Stimulated activated CD8-positive, alpha-beta memory T cell treated with anti-CD3 and anti-CD28 coated beads, Interleukin-7, amount 100 ng/mL, for 48 hours (primary cell): Measurements from ENCODE around the gene RSRP1.
A peak's percentile ranks its signal among the peaks of the same experiment; 100 is the strongest.

Experiments used
- DNase-seq, 2 donors: peaks; one replicate each; pipeline ENCODE4 v3.0.0-alpha.2; 2020; ENCODE audit warnings: low read depth in 1 of 2; ENCODE audit errors: extremely low read depth in 1 of 2

RSRP1 gene

GRCh38 chr1:25219661-25220251, 27.5 kb downstream of the RSRP1 start:
- no peak for DNase-seq

GRCh38 chr1:25217598-25218232, 29.5 kb downstream of the RSRP1 start:
- no peak for DNase-seq

DNA sequence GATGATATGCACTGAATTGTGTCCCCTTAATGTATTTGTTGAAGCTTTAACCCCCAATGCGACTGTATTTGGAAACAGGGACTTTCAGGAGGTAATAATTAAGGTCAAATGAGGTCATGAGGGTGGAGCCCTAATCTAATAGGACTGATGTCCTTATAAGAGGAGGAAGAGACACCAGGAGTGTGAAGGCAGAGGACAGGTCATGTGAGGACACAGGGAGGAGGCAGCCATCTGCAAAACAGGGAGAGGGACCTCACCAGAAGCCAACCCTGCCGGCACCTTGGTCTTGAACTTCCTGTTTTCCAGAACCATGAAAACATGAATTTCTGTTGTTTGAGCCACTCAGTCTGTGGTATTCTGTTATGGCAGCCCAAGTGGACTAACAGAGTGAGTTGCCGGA, 30.2 kb downstream of the RSRP1 start:
- DNase-seq, result no peak

- no peak for DNase-seq
Observed at GRCh38 chr1:25216123-25216522, 31.1 kb downstream of the RSRP1 start.

DNA sequence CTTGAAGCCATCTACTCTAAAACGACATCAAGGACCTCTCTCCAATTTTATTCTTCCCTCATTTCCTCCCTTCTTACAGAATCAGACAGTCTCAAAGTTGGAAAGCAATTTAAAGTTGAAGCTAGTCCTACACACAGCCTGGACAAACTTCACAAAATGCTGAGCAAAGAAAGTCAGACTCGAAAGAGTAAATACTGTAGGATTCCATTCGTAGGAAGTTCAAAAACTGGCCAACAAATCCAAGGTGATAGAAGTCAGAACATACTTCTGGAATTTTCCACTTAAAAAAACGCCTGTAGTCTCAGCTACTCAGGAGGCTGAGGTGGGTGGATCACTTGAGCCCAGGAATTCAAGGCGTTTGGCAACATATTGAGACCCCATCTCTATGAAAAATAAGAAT, 34.5 kb downstream of the RSRP1 start:
- DNase-seq, result no peak

GRCh38 chr1:25210728-25211127, 36.5 kb downstream of the RSRP1 start:
- no peak for DNase-seq

DNA sequence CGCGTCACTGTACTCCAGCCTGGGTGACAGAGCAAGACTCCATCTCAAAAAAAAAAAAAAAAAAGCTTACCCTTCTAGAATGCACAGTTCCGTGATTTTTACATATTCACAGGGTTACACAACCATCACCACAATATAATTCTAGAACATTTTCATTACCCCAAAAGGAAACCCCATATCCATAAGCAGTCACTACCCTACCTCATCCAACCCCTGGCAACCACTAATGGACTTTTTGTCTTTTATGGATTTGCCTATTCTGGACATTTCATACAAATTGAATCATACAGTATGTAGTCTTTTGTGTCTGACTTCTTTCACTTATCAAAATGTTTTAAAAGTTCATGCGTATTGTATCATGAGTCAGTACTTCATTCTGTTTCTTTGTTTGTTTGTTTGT, 37.7 kb downstream of the RSRP1 start:
- DNase-seq, result no peak

GRCh38 chr1:25208561-25209222, 38.6 kb downstream of the RSRP1 start:
- DNase-seq, result no peak

DNA sequence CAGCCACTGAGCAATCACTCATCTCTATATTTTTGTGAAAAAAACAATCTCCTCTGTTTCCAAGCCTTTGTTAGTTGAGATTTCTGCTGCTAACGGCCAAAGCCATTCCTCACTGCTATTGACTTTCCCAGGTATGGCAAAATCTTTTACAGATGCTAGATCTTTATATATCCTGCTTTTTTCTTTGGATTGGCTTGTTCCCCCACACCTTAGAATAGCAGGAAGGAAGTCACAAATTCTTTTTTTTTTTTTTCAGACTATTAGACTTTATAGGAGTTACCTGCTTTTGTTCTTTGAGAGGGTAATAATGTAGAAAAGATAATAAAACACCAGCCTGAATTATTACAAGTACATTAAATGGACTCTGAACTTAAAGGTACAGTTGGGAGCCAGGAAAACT, 39.2 kb downstream of the RSRP1 start:
- no peak for DNase-seq

GRCh38 chr1:25206201-25206600, 41.1 kb downstream of the RSRP1 start:
- DNase-seq, result no peak

GRCh38 chr1:25205786-25206185, 41.5 kb downstream of the RSRP1 start:
- DNase-seq, result no peak

- DNase-seq, result no peak
Observed at GRCh38 chr1:25204797-25205480, 42.3 kb downstream of the RSRP1 start.

DNA sequence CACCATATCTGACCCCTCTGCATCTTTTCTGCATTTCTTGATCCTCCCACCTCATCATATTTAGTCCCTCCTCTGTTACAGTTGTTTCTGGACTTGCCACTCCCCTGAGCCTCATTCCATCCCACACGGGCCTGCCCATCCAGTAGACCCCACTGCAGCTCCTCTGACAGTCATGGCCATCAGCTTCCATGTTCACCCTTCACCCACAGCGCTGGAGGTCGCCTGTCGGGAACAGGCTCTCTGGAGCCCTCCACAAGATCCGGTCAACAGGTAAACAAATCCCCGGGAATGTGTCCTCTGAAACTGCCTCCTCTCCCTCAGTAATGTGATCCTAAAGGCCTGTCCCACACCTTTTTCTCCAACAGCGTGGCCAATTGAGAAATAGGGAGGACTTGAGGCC, 46.2 kb downstream of the RSRP1 start:
- no peak for DNase-seq

GRCh38 chr1:25199819-25200620, 47.2 kb downstream of the RSRP1 start:
- DNase-seq, result no peak

DNA sequence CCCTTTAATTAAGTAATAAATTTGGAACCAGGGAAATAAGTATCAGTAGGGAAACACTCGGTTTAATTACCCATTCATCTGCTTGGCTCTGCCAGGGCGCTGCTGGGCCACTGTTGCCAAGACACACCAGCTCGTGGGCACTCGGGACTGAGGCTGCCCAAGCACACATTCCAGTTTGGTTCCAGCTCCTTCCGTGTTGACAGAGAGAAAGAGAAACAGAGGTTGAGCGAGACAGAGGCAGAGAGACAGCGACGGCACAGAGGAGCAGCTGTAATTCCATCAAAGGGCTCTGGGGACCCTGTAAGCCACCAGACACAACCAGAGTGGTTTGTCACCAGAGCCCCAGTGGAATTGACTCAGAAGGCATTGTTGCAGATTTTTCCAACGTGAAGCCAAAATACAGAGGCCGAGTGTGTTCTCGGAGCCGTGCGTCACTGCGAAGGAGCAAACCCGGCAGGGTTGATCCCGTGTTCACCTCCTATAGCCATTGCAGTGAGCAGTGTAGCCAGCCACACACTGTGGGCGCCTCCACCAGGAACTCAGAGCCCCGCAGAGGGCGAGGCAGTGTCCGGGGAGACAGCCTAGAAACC, 48.5 kb downstream of the RSRP1 start:
- DNase-seq, result peak in 1 of 2 donors; percentile 3

DNA sequence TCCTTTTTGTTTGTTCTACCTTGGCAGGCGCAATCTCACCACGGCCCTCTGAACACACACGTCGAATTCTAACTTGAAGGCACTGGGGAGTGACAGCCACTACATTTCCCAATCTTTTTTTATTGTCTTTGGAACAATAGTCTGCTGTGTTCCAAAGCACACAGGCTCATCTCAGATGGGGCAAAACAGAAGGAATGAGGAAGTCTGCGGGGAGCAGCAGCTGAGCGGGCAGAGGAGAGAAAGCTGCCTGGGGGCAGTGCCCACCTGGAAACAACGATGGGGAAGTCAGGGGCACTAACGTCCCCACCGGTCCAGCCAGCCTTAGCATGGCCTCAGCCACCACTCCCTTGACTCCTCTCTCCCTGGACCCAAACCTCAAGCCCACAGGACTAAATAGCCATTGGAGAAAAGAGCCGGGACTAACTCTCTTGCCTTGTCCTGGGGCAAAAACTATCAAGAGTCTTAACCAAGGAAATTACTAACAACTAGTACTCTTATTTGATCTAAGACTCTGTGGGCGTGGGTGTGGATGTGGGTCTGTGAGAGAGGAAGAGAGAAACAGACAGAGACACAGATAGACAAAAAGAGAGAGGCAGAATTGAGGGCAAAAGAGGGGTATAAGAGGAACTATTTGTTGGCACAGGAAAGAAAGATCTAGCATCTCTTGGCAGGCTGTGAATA, 49.1 kb downstream of the RSRP1 start:
- DNase-seq, result no peak

GRCh38 chr1:25197235-25197975, 49.8 kb downstream of the RSRP1 start:
- no peak for DNase-seq

DNA sequence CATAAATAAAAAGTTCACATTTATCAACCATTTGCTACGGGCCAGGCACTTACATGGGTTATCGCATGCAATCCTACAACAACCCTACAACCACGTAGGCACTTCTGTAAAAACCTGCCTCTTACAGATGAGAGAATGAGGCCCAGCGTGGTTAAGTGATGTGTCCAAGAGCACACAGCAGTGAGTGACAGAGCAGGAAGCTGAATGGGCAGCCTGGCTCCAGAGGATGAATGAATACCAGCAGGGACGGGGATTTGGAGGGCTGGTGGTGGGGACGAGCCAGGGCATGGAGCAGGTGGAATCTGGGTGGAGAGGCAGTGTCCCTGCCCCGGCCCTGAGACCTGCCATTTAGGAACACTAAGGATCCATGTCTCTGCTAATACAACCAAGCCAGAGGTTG, 50.4 kb downstream of the RSRP1 start:
- DNase-seq, result no peak

- no peak for DNase-seq
Observed at GRCh38 chr1:25195835-25196234, 51.4 kb downstream of the RSRP1 start.
